GM20000 (cell line): ENCODE measurements around the gene KRTAP20-4.

Experiments used
- DNase-seq: peaks from one replicate; pipeline ENCODE4 v3.0.0; 2012; ENCODE audit warnings: low spot score
- CTCF ChIP-seq: IDR thresholded peaks from 2 replicates; pipeline ENCODE4 v1.5.1; 2012; ENCODE audit warnings: mild to moderate bottlenecking, control low read depth; ENCODE audit errors: extremely low read depth, missing control alignments

The KRTAP20-4 gene

GRCh38 chr21:30620522-30620921 is at the start of gene KRTAP20-4:
KRTAP20-4 (plus strand) TSS chr21:30620627.
- DNase-seq, result no peak
- no peak for TF ChIP-seq CTCF

GRCh38 chr21:30577766-30578165 is 42.7 kb upstream of the KRTAP20-4 start:
- DNase-seq, result no peak
- no peak for TF ChIP-seq CTCF

- DNase-seq, result no peak
- TF ChIP-seq CTCF, result no peak
These were observed 41.1 kb upstream of the KRTAP20-4 start for GRCh38 chr21:30579346-30579745.

GRCh38 chr21:30580132-30580531 is 40.3 kb upstream of the KRTAP20-4 start:
- no peak for TF ChIP-seq CTCF
- DNase-seq, result no peak

GRCh38 chr21:30582870-30583269 is 37.6 kb upstream of the KRTAP20-4 start:
- DNase-seq, result no peak
- TF ChIP-seq CTCF, result no peak

- no peak for DNase-seq
- TF ChIP-seq CTCF, result no peak
These were observed 30.1 kb upstream of the KRTAP20-4 start, which contains the start of gene KRTAP22-2 for GRCh38 chr21:30590297-30590696. KRTAP22-2 (minus strand) TSS chr21:30590397.

- no peak for TF ChIP-seq CTCF
- DNase-seq, result no peak
These were observed 28.3 kb upstream of the KRTAP20-4 start, which contains the start of gene KRTAP6-3 for GRCh38 chr21:30592140-30592539. KRTAP6-3 (plus strand) TSS chr21:30592440; CDS start chr21:30592446, 6 bp downstream.
